Spleen (tissue), 13 donors: ENCODE data around the gene NRN1L. TPM values are rescaled to one million over a fixed set of nuclear protein-coding genes. Genes with fewer than 3 reads are reported as not detected.
A peak's percentile ranks its signal among the peaks of the same experiment; 100 is the strongest.
"Not testable (repeated sequence)": the region's sequence is repeated elsewhere in the genome, so short reads cannot be mapped to it uniquely, and the experiment has no call there.

ENCODE experiments used
- DNase-seq: peaks from one replicate; pipeline ENCODE4 v3.0.0-alpha.2; 2020
- H3K27ac ChIP-seq, 8 donors: fragments of 200-600 bp; sonication (generic) in 7 of 8; 1 replicate in 4 of 8; 2 replicates in 4 of 8; pipeline versions ENCODE4 v1.5.0 to v1.8.0; 2016 to 2021; ENCODE audit warnings: inconsistent platforms in 4 of 8, mild to moderate bottlenecking in 4 of 8, moderate library complexity in 1 of 8
- H3K27me3 ChIP-seq, 7 donors: fragments of 200-600 bp; sonication (generic) in 6 of 7; replicated peaks in 1 of 7; 1 replicate in 4 of 7; 2 replicates in 3 of 7; pipeline versions ENCODE4 v1.5.0 to v1.8.0; 2016 to 2021; ENCODE audit warnings: inconsistent platforms in 3 of 7, mild to moderate bottlenecking in 1 of 7
- H3K36me3 ChIP-seq, 6 donors: fragments of 200-600 bp; sonication (generic) in 5 of 6; 1 replicate in 4 of 6; 2 replicates in 2 of 6; pipeline versions ENCODE4 v1.5.0 to v1.8.0; 2016 to 2021; ENCODE audit warnings: inconsistent platforms in 2 of 6
- H3K4me1 ChIP-seq, 6 donors: fragments of 200-600 bp; sonication (generic) in 5 of 6; 1 replicate in 3 of 6; 2 replicates in 3 of 6; pipeline versions ENCODE4 v1.5.0 to v1.8.0; 2016 to 2021; ENCODE audit warnings: inconsistent platforms in 3 of 6
- H3K4me3 ChIP-seq, 8 donors: fragments of 200-600 bp; sonication (generic) in 7 of 8; 1 replicate in 4 of 8; 2 replicates in 4 of 8; pipeline versions ENCODE4 v1.5.0 to v1.8.0; 2016 to 2021; ENCODE audit warnings: inconsistent platforms in 4 of 8, mild to moderate bottlenecking in 4 of 8, moderate library complexity in 2 of 8
- H3K9me3 ChIP-seq, 8 donors: fragments of 200-600 bp; sonication (generic) in 7 of 8; 1 replicate in 4 of 8; 2 replicates in 4 of 8; pipeline versions ENCODE4 v1.5.0 to v1.8.0; 2016 to 2021; ENCODE audit warnings: inconsistent platforms in 4 of 8
- POLR2A ChIP-seq, 3 donors: fragments of 450-650 bp; IDR thresholded peaks; one replicate each; pipeline ENCODE4 v1.5.1; 2017; ENCODE audit warnings: antibody characterized with exemption in 3 of 3, mild to moderate bottlenecking in 1 of 3
- POLR2AphosphoS5 ChIP-seq, 3 donors: sonication (generic); formaldehyde crosslinking; IDR thresholded peaks; one replicate each; pipeline ENCODE4 v1.5.1; 2017; ENCODE audit warnings: antibody characterized with exemption in 3 of 3
- WGBS, 5 donors: extraction: QIAGEN DNeasy Blood & Tissue Kit in 3 of 5; methylation state at CpG; one replicate each; pipeline versions ENCODE4 v1.1.5 to v1.1.7; 2013 to 2018; 5-methylcytosine and 5-hydroxymethylcytosine counted together
- intact Hi-C: fragments of 100-400 bp; cut with DNase I; formaldehyde crosslinking; loops from one replicate; pipeline ENCODE4 v1.15.0; 2023; ENCODE audit warnings: low total_unique reads
- long read RNA-seq, 2 donors: transcript quantifications; one replicate each; lab custom pipeline, GENCODE V29; 2026
- polyA plus RNA-seq, 3 donors: library from polyadenylated mRNA; stranded (reverse); fragments of 200-250 nt; gene quantifications; one replicate each; pipeline ENCODE4 v1.2.1, GENCODE V29; 2013
- total RNA-seq, 7 donors: library from RNA; depleted of rRNA in 3 of 7; stranded (reverse); fragments of >200 nt in 3 of 7; fragmentation: NEBNext Ultra II Directional in 4 of 7; extraction: Animal tissue kit (Norgen Biotek cat#: 25700) in 4 of 7; gene quantifications; one replicate each; pipeline versions ENCODE4 v1.1.0 to v1.2.1, GENCODE V29; 2016 to 2021
- TF ChIP-seq, protein P1 (sequence below), 11 experiments: fragments of 200-600 bp in 7 of 11; fragments of 450-650 bp in 4 of 11; sonication (generic) in 4 of 11; IDR thresholded peaks in 8 of 11; conservative IDR thresholded peaks in 3 of 11; 1 replicate in 7 of 11; 2 replicates in 4 of 11; pipeline versions ENCODE4 v1.4.0 to v1.8.0; 2016 to 2021; ENCODE audit warnings: antibody characterized with exemption in 11 of 11, inconsistent platforms in 4 of 11, mild to moderate bottlenecking in 1 of 11
- donor health status: healthy with polysubstance abuse.
- donor health status: DM: no; HTN: no; CAD: no; lungs with moderate emphysema.
- donor health status: DM: no; HTN: no; CAD: no.
- donor health status: Bipolar disorder and iron deficiency.
- donor health status: healthy.
- donor health status: DM: no; HTN: no; CAD: no.
- donor health status: DM: yes; HTN: yes; CAD: no.

NRN1L gene
- total RNA-seq (1 to 10 TPM in 3 of 7 donors, under 1 TPM in 2, not detected in 2; 0.60 to 6.2 (median 1.2) TPM), polyA plus RNA-seq (1 to 10 TPM; 2.5 to 4.4 (median 3.4) TPM)
- long read RNA-seq, donor 1: 0 reads
- long read RNA-seq, donor 2: 0 reads

DNA sequence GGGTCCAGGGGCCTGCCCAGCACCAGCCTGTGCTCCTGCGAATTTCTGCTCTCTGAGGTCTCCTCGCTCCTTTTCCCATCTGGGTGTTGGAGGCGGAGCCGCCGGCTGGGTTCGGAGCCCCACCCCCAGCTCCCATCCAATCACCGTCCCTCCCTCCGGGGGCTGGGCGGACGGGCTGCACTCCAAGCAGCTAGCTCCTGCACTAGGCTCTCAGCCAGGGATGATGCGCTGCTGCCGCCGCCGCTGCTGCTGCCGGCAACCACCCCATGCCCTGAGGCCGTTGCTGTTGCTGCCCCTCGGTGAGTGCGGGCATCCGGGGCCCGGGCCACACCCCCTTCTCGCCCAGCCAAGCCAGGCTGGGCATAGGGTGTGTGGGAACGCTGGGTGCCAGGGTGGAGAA lies at the start of gene NRN1L:
Gene NRN1L, plus strand, starts transcription at position 202 of the 400 bp plus-strand sequence. Its CDS starts 19 bp downstream, at position 221.
- whole genome bisulfite sequencing, 5 donors: 57 to 84% (median 75%) methylated on average over 9 to 22 of the region's 22 CpGs
- intact Hi-C loops: no loop called here
- H3K4me3 ChIP-seq: no peak within 1 kb of the TSS
- H3K9me3 ChIP-seq: no peaks in the 10 kb centered on the region
- peaks cover 0 to 82% (median 69%) of the 10 kb centered on the region in 6 donors for H3K36me3 ChIP-seq
- peak within 1 kb of the TSS in 1 of 8 donors; percentile 17 for H3K27ac ChIP-seq
- peak; percentile 13 to 64 (median 33) for TF ChIP-seq POLR2AphosphoS5 (IDR thresholded peaks at IDR 0.05)
- TF ChIP-seq, protein P1, sequence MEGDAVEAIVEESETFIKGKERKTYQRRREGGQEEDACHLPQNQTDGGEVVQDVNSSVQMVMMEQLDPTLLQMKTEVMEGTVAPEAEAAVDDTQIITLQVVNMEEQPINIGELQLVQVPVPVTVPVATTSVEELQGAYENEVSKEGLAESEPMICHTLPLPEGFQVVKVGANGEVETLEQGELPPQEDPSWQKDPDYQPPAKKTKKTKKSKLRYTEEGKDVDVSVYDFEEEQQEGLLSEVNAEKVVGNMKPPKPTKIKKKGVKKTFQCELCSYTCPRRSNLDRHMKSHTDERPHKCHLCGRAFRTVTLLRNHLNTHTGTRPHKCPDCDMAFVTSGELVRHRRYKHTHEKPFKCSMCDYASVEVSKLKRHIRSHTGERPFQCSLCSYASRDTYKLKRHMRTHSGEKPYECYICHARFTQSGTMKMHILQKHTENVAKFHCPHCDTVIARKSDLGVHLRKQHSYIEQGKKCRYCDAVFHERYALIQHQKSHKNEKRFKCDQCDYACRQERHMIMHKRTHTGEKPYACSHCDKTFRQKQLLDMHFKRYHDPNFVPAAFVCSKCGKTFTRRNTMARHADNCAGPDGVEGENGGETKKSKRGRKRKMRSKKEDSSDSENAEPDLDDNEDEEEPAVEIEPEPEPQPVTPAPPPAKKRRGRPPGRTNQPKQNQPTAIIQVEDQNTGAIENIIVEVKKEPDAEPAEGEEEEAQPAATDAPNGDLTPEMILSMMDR (IDR thresholded peaks at IDR 0.05 in 8 of 11, conservative IDR thresholded peaks at IDR 0.05 in 3 of 11): no peak
- DNase-seq: peak; percentile 73
- H3K4me1 ChIP-seq: peaks cover 0 to 12% (median 3%) of the 10 kb centered on the region in 6 donors
- no peaks in the 10 kb centered on the region for H3K27me3 ChIP-seq

GRCh38 chr16:67837190-67837589 lies 47.5 kb upstream of the NRN1L start:
- H3K9me3 ChIP-seq, DNase-seq, H3K36me3 ChIP-seq, H3K27me3 ChIP-seq, H3K4me3 ChIP-seq, intact Hi-C loops, H3K27ac ChIP-seq: not testable (repeated sequence)
- peaks cover 8 to 32% (median 24%) of the 10 kb centered on the region in 6 donors for H3K4me1 ChIP-seq
- WGBS, 5 donors: 92 to 96% (median 95%) methylated on average over 10 of the region's 10 CpGs

GRCh38 chr16:67837811-67838210 lies 46.9 kb upstream of the NRN1L start:
- H3K9me3 ChIP-seq: no peaks in the 10 kb centered on the region
- intact Hi-C loops: no loop called here
- H3K4me1 ChIP-seq: peaks cover 5 to 30% (median 20%) of the 10 kb centered on the region in 6 donors
- no peak for DNase-seq
- H3K27me3 ChIP-seq: no peaks in the 10 kb centered on the region
- no peak overlapping the region for H3K4me3 ChIP-seq
- H3K27ac ChIP-seq: no peak overlapping the region
- WGBS, 5 donors: 87 to 98% (median 93%) methylated on average over 2 of the region's 2 CpGs
- TF ChIP-seq POLR2AphosphoS5 (IDR thresholded peaks at IDR 0.05): no peak
- TF ChIP-seq POLR2A (IDR thresholded peaks at IDR 0.05): no peak
- no peaks in the 10 kb centered on the region for H3K36me3 ChIP-seq

GRCh38 chr16:67841198-67841815 lies 43.4 kb upstream of the NRN1L start:
- no peaks in the 10 kb centered on the region for H3K36me3 ChIP-seq
- H3K9me3 ChIP-seq: no peaks in the 10 kb centered on the region
- no peaks in the 10 kb centered on the region for H3K27me3 ChIP-seq
- no peak for DNase-seq
- intact Hi-C loops: loop anchor here (10.0 kb wide), 1 partner anchor 93 kb away; the partner anchor contains the start of genes CTRL and PSMB10
- H3K4me3 ChIP-seq: peak overlapping the region in 5 of 8 donors; percentile 71 to 97 (median 81)
- 57 to 70% (median 65%) methylated on average over 16 to 17 of the region's 17 CpGs for WGBS, 5 donors
- H3K27ac ChIP-seq: peak overlapping the region; percentile 98 to 100 (median 100)
- peaks cover 30 to 47% (median 42%) of the 10 kb centered on the region in 6 donors for H3K4me1 ChIP-seq
- TF ChIP-seq POLR2AphosphoS5 (IDR thresholded peaks at IDR 0.05): no peak
- TF ChIP-seq, protein P1 (IDR thresholded peaks at IDR 0.05 in 8 of 11, conservative IDR thresholded peaks at IDR 0.05 in 3 of 11): no peak

- TF ChIP-seq POLR2A (IDR thresholded peaks at IDR 0.05): peak in 2 of 3 donors; percentile 10 to 51
- TF ChIP-seq, protein P1 (IDR thresholded peaks at IDR 0.05 in 8 of 11, conservative IDR thresholded peaks at IDR 0.05 in 3 of 11): peak; percentile 87 to 98 (median 94)
- TF ChIP-seq POLR2AphosphoS5 (IDR thresholded peaks at IDR 0.05): peak; percentile 82 to 90 (median 84)
- H3K4me3 ChIP-seq: peak within 1 kb of the TSS; percentile 59 to 97 (median 81)
- WGBS, 5 donors: 0% methylated on average over 34 to 83 of the region's 83 CpGs
- H3K36me3 ChIP-seq: no peaks in the 10 kb centered on the region
- peak within 1 kb of the TSS; percentile 98 to 100 (median 100) for H3K27ac ChIP-seq
- no peaks in the 10 kb centered on the region for H3K27me3 ChIP-seq
- intact Hi-C loops: loop anchor here (10.0 kb wide), 1 partner anchor 93 kb away; the partner anchor contains the start of genes CTRL and PSMB10
- DNase-seq: peak; percentile 97
- no peaks in the 10 kb centered on the region for H3K9me3 ChIP-seq
- H3K4me1 ChIP-seq: peaks cover 30 to 48% (median 43%) of the 10 kb centered on the region in 6 donors
Measured at GRCh38 chr16:67841816-67842508, 42.7 kb upstream of the NRN1L start, which contains the start of gene THAP11. Gene THAP11 (plus strand): TSS chr16:67842320. CDS start chr16:67842555, 235 bp downstream.
